ENCODE measurements around the gene SNRNP200. TPM values are rescaled to one million over a fixed set of nuclear protein-coding genes. Genes with fewer than 3 reads are reported as not detected.
A peak's percentile ranks its signal among the peaks of the same experiment; 100 is the strongest.

SNRNP200 gene
- total and polyA plus RNA-seq, 2 donors from 2014 or later = 46.7 to 118 TPM

GRCh38 chr2:96248624-96249023, 56.7 kb downstream of the SNRNP200 start:
- Histone ChIP-seq H3K9ac (ENCODE audit: low read length in 3 of 3) (no peak overlapping the region), H3K9me3 (ENCODE audit: control insufficient read depth in 2 of 3, insufficient read depth in 1 of 3, low read length in 3 of 3) (no peaks in the 10 kb centered on the region), H3K27ac (ENCODE audit: low read depth in 2 of 2, low read length in 2 of 2) (no peak overlapping the region), H3K4me3 (ENCODE audit: low read length in 3 of 3) (no peak overlapping the region), H3K27me3 (ENCODE audit: control insufficient read depth, insufficient read depth, low read length) (no peaks in the 10 kb centered on the region), H3K36me3 (ENCODE audit: control insufficient read depth in 2 of 3, insufficient read depth in 3 of 3, low read length in 3 of 3) (peaks cover 0 to 14% (median 6%) of the 10 kb centered on the region in 3 donors), H3K4me1 (ENCODE audit: control insufficient read depth in 2 of 3, insufficient read depth in 2 of 3, low read depth in 1 of 3, low read length in 3 of 3) (peaks cover 3 to 23% (median 15%) of the 10 kb centered on the region in 3 donors)
- no peak for FAIRE-seq
- intact Hi-C loops (cut with DNase I) = no loop called here
- no peak for TF ChIP-seq CTCF (IDR thresholded peaks at IDR 0.05; ENCODE audit: borderline replicate concordance, extremely low read depth, insufficient read depth)
- no peak for DNase-seq

- no peak for TF ChIP-seq CTCF (IDR thresholded peaks at IDR 0.05; ENCODE audit: borderline replicate concordance, extremely low read depth, insufficient read depth)
- Histone ChIP-seq H3K4me1 (ENCODE audit: control insufficient read depth in 2 of 3, insufficient read depth in 2 of 3, low read depth in 1 of 3, low read length in 3 of 3) (peaks cover 3 to 19% (median 15%) of the 10 kb centered on the region in 3 donors), H3K36me3 (ENCODE audit: control insufficient read depth in 2 of 3, insufficient read depth in 3 of 3, low read length in 3 of 3) (peaks cover 0 to 9% (median 0%) of the 10 kb centered on the region in 3 donors), H3K27me3 (ENCODE audit: control insufficient read depth, insufficient read depth, low read length) (no peaks in the 10 kb centered on the region), H3K27ac (ENCODE audit: low read depth in 2 of 2, low read length in 2 of 2) (no peak overlapping the region), H3K9me3 (ENCODE audit: control insufficient read depth in 2 of 3, insufficient read depth in 1 of 3, low read length in 3 of 3) (no peaks in the 10 kb centered on the region), H3K9ac (ENCODE audit: low read length in 3 of 3) (no peak overlapping the region), H3K4me3 (ENCODE audit: low read length in 3 of 3) (no peak overlapping the region)
- no peak for FAIRE-seq
- DNase-seq = peak in 1 of 5 donors; percentile 8
- intact Hi-C loops (cut with DNase I) = no loop called here
Observed at GRCh38 chr2:96247896-96248295, 57.5 kb downstream of the SNRNP200 start.

- DNase-seq = peak in 1 of 5 donors; percentile 44
- intact Hi-C loops (cut with DNase I) = no loop called here
- no peak overlapping the region for H3K4me3 ChIP-seq (ENCODE audit: low read length in 3 of 3)
- no peak for FAIRE-seq
- peaks cover 0 to 4% (median 0%) of the 10 kb centered on the region in 3 donors for H3K36me3 ChIP-seq (ENCODE audit: control insufficient read depth in 2 of 3, insufficient read depth in 3 of 3, low read length in 3 of 3)
- no peaks in the 10 kb centered on the region for H3K27me3 ChIP-seq (ENCODE audit: control insufficient read depth, insufficient read depth, low read length)
- peaks cover 1 to 11% (median 8%) of the 10 kb centered on the region in 3 donors for H3K4me1 ChIP-seq (ENCODE audit: control insufficient read depth in 2 of 3, insufficient read depth in 2 of 3, low read depth in 1 of 3, low read length in 3 of 3)
- TF ChIP-seq CTCF (IDR thresholded peaks at IDR 0.05; ENCODE audit: borderline replicate concordance, extremely low read depth, insufficient read depth) = no peak
- H3K9me3 ChIP-seq (ENCODE audit: control insufficient read depth in 2 of 3, insufficient read depth in 1 of 3, low read length in 3 of 3) = no peaks in the 10 kb centered on the region
- no peak overlapping the region for H3K9ac ChIP-seq (ENCODE audit: low read length in 3 of 3)
- no peak overlapping the region for H3K27ac ChIP-seq (ENCODE audit: low read depth in 2 of 2, low read length in 2 of 2)
Observed at GRCh38 chr2:96247009-96247408, 58.3 kb downstream of the SNRNP200 start.

All from kidney (tissue), 14 donors.